Activated CD4-positive, alpha-beta T cell treated with anti-CD3 and anti-CD28 coated beads, Interleukin-2, Interleukin-6, amounts not matched to agents 100 ng/mL and 50 ng/mL, durations not matched to agents 16 hours and 8 hours (primary cell): ENCODE measurements around the gene CCL28.
A peak's percentile ranks its signal among the peaks of the same experiment; 100 is the strongest.
"Not testable (repeated sequence)": the region's sequence is repeated elsewhere in the genome, so short reads cannot be mapped to it uniquely, and the experiment has no call there.

Experiments used
- DNase-seq: peaks from one replicate; pipeline ENCODE4 v3.0.0-alpha.2; 2020

Gene CCL28

GRCh38 chr5:43409809-43410271, 2.4 kb downstream of the CCL28 start:
- no peak for DNase-seq

- not testable (repeated sequence) for DNase-seq
Measured at GRCh38 chr5:43402524-43403066, 9.6 kb downstream of the CCL28 start.

- DNase-seq, result no peak
Measured at GRCh38 chr5:43401827-43402226, 10.4 kb downstream of the CCL28 start.

GRCh38 chr5:43400082-43400481, 12.1 kb downstream of the CCL28 start:
- no peak for DNase-seq

GRCh38 chr5:43396762-43397304, 15.4 kb downstream of the CCL28 start:
- DNase-seq, result peak; percentile 70

- DNase-seq, result no peak
Measured at GRCh38 chr5:43390471-43390870, 21.7 kb downstream of the CCL28 start.

- peak; percentile 78 for DNase-seq
Measured at GRCh38 chr5:43389679-43390329, 22.4 kb downstream of the CCL28 start.

GRCh38 chr5:43386960-43387362, 25.2 kb downstream of the CCL28 start:
- DNase-seq, result peak; percentile 7

GRCh38 chr5:43376496-43377140, 35.6 kb downstream of the CCL28 start:
- DNase-seq, result no peak

- DNase-seq, result no peak
Measured at GRCh38 chr5:43371821-43372220, 40.4 kb downstream of the CCL28 start.

- DNase-seq, result no peak
Measured at GRCh38 chr5:43370352-43370751, 41.8 kb downstream of the CCL28 start.

GRCh38 chr5:43369651-43370050, 42.5 kb downstream of the CCL28 start:
- DNase-seq, result no peak

GRCh38 chr5:43367909-43368669, 44.1 kb downstream of the CCL28 start:
- no peak for DNase-seq

- DNase-seq, result no peak
Measured at GRCh38 chr5:43367453-43367852, 44.7 kb downstream of the CCL28 start.

- DNase-seq, result not testable (repeated sequence)
Measured at GRCh38 chr5:43366680-43367246, 45.4 kb downstream of the CCL28 start.

- DNase-seq, result not testable (repeated sequence)
Measured at GRCh38 chr5:43365155-43365554, 47.0 kb downstream of the CCL28 start.

- peak; percentile 10 for DNase-seq
Measured at GRCh38 chr5:43363445-43364152, 48.6 kb downstream of the CCL28 start.

- no peak for DNase-seq
Measured at GRCh38 chr5:43362725-43363435, 49.3 kb downstream of the CCL28 start.

- DNase-seq, result no peak
Measured at GRCh38 chr5:43358726-43359125, 53.5 kb downstream of the CCL28 start.

GRCh38 chr5:43358301-43358700, 53.9 kb downstream of the CCL28 start:
- DNase-seq, result no peak

- DNase-seq, result no peak
Measured at GRCh38 chr5:43357878-43358281, 54.3 kb downstream of the CCL28 start.

GRCh38 chr5:43357067-43357466, 55.1 kb downstream of the CCL28 start:
- no peak for DNase-seq
